GM19463 (cell line): ENCODE results near the gene SPAG16.

Experiments
- ATAC-seq: cut with Tn5 transposase; IDR thresholded peaks from one replicate; pipeline ENCODE4 v1.9.1; 2021; ENCODE audit warnings: mild to moderate bottlenecking, moderate library complexity; ENCODE audit not compliant: unreplicated experiment

SPAG16 gene

DNA sequence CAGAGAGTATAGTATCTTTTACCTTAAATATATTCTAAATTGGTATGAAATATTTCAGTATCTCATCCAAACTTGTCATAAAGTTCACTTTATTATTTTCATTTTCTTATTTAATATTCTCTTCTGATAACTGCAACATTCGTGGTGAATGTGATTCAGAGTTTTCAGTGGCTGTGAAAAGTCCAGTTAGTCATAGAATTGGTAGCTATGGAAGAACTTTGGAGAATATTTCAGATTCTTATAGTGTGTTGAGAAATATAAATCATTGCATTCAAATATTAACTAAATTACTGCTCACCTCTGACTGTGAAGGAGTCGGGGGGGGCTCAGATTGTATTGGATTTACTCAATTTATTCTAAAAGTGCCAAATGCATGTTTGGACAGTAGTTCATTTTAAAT lies 948.0 kb downstream of the SPAG16 start:
- ATAC-seq: no peak

DNA sequence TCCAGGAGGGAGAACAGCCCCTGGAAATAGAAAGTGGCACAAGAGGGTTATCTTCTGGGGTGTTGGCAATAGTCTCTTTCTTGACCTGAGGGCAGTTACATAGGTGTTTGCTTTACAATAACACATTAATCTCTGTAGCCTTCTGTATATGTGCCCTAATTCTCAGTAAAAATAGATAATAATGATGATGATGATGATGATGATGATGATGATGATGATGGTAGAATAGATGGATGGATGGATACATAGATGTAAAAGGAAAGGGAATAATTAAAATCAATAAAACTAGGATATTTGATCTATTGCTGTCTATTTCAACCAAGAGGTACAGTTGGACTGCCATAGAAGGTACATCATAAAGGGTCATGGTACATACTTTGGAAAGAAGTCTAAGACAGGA lies 948.9 kb downstream of the SPAG16 start:
- no peak for ATAC-seq

- ATAC-seq: no peak
These were observed 958.5 kb downstream of the SPAG16 start for GRCh38 chr2:214242797-214243196.

- no peak for ATAC-seq
These were observed 960.6 kb downstream of the SPAG16 start for GRCh38 chr2:214244847-214245246.

DNA sequence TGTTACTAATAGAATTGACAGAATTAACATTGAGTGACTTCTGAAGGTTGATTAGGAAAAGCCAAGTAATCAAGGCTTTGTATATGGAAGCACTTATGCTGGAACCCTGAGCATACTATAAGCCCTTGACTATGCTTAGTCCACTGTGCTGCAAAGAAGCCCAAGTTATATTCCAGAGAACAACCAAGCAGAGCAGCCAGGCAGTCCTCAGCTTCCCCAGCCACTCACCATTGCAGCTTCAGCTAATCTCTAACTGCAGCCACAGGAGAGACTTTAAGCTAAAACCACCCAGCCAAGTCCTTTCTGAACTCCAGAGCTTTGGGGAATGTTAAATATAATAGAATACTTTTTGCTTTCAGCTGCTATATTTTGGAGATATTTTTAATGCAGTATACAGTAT lies 962.2 kb downstream of the SPAG16 start:
- no peak for ATAC-seq

- ATAC-seq: no peak
These were observed 963.3 kb downstream of the SPAG16 start for GRCh38 chr2:214247531-214247930.

DNA sequence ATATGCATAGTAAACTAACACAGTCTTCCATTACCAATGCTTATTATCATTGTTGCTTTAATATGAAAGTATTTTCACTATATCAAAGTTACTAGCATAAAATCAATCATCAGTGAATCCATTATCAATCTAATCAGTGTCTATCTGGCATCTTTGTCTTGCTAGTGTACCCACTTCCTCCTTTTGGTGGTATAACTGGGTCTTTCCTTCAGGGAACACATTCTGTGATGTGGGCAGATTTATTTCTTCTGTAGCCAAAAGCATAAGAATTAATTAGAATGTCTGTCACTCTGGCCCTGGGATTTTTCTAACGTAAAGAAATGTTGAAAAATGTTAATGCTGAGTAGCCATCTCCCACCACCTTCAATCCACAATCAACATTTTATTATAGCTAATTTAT lies 970.8 kb downstream of the SPAG16 start:
- ATAC-seq: no peak

DNA sequence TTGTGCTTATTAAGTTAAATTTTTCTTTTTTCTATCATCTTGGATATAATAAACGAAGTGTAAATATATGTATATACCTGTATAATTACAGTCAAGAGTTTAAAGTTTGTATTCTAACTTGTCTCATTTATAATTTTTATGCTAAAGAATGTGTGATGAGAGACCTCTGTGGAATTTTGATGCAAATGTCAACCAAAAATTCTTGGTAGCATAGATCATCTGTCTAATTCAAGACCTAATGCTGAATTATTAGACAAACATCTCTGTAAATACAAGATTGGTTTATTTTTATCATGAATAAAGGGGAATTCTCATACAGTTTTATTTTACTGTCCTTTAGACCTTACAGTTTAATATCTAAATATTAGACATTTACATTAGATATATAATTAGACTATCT lies 977.4 kb downstream of the SPAG16 start:
- ATAC-seq: no peak

GRCh38 chr2:214264171-214264570 lies 979.9 kb downstream of the SPAG16 start:
- no peak for ATAC-seq

GRCh38 chr2:214265991-214266489 lies 981.8 kb downstream of the SPAG16 start:
- no peak for ATAC-seq

DNA sequence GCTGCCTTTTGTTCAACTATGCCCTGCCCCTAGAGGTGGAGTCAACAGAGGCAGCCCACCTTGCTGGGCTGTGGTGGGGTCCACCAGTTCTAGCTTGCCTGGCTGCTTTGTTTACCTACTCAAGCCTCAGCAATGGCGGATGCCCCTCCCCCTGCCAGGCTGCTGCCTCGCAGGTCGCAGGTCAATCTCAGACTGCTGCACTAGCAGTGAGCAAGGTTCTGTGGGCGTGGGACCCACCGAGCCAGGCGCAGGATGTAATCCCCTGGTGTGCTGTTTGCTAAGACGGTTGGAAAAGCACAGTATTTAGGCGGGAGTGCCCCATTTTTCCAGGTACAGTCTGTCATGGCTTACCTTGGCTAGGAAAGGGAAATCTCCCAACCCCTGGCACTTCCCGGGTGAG lies 993.6 kb downstream of the SPAG16 start:
- no peak for ATAC-seq

GRCh38 chr2:214286011-214286410 lies 1001.7 kb downstream of the SPAG16 start:
- ATAC-seq: no peak

DNA sequence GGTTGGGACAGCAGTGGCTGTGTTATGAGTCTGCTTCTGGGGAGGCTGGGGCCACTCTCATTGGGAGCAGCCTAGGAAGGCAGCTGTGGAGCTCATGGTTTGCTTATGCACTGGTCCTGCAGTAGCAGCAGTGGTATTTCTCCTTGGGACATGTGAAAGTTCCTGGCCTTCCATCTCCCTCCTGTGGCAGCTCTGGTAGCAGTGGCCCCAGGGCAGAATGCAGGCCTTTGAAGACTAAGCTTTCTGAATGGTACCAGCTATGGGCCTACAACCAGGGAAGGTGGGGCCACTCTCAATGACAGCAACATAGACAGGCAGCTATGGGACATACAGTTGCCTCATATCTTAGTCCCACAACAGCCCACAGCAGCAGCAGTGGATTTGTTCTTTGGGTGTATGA lies 1009.3 kb downstream of the SPAG16 start:
- ATAC-seq: no peak

DNA sequence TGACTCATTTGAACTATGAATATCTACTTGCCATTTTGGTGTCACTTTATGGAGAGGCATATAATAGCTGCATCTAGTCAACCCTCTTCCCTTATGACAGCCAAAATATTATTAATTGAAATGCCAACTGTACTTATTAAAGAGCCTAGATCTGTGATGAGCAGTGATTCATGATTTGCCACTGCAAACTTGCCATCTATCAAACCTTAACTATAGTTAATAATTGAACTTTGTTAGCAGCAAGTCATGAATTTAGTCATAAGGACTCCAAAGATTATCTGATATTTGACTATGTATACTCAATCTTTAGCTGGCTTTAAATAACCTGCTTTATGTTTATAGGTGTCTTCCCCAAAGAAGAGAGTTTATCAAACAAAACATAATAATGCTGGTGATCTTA lies 1010.2 kb downstream of the SPAG16 start:
- ATAC-seq: no peak

- ATAC-seq: no peak
These were observed 1013.2 kb downstream of the SPAG16 start for GRCh38 chr2:214297423-214297822.

DNA sequence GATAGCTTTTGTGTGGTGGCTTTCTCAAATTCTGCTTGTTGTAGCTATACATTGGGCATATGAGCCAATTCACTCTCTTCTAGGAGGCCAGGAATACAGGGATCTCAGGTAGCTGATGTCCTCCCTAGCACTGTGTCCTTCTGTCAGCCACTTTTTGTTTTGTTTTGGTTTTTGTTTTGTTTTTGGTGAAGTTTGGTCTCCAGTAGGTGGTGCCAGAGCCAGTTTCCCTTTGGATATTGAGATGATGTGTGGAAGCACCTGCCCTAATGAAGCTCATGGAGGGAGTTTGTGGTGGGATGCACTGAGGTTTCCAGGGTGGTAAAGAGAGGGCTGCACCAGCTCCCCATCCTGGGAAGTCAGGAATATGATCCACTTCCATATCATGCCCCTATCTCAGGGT lies 1026.1 kb downstream of the SPAG16 start:
- no peak for ATAC-seq

- ATAC-seq: peak; percentile 54
These were observed 1026.8 kb downstream of the SPAG16 start for GRCh38 chr2:214311031-214311533.

GRCh38 chr2:214311931-214312749 lies 1027.9 kb downstream of the SPAG16 start:
- no peak for ATAC-seq

DNA sequence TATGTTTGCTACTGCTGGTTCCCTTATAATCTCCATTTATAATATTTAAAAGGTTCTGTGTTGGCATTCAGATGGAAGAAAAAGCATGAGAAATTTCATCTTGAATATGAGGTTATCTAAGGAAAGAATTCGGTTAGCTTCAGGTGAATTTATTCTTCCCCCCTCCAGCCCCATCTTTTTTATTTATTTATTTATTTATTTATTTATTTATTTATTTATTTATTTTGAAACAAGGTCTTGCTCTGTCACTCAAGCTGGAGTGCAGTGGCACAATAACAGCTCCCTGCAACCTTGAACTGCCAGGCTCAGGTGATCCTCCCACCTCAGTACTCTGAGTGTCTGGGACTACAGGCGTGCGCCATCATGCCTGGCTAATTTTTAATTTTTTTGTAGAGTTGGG lies 1031.1 kb downstream of the SPAG16 start:
- no peak for ATAC-seq

GRCh38 chr2:214320211-214320610 lies 1035.9 kb downstream of the SPAG16 start:
- ATAC-seq: no peak

DNA sequence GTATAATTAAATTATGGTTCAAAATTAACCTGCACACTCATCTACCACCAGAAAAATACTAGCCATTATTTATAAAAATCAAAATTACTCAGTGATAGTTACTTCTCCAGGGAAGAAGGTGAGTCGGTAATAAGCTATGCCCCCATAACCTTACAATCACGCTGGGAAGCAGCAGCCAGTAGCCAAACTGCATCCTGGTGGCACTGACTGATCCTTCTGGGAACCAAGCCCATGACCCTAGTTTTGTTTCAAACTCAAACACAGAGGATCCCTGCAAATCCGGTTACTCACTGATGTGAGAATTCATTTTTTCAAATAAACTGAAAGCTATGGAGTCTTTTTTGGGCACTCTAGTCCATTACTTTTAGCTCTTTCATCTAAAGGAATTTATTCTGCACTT lies 1038.4 kb downstream of the SPAG16 start:
- no peak for ATAC-seq

DNA sequence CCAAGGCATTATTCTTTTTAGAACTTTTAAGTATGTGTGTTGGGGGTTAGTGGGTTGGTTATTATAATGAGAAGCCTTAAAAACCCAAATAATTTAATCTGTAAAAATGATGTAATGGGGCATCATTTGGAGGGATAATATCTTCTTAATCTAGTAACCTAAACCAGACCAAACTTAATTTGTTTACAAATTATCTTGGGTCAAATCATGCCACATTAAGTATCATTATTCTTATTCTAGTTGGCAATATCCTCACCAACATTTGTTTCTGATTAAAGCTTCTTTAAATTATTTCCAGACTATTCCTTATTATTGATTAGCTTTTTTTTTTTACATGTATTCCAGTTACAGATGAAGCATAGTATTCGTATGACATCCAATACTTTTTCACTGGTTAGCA lies 1041.1 kb downstream of the SPAG16 start:
- ATAC-seq: no peak

DNA sequence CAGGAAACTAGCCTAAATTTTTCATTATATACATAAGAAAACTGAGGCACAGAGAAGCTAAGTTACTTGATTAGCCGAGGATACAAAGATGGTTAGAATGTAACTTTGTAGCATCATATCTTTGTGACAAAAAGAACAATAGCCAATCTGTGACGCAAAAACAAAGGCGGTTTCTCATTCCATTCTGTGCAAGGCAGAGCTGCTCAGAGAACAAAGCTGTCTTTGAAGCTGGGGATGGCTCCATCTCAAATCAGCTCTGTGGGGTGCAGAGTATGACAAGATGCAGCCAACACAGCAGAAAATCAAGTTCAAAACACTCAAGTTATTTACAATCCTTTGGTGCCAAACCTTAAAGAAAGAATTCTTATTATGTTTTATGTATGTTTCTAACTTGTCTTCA lies 1044.7 kb downstream of the SPAG16 start:
- no peak for ATAC-seq
